ENCODE results near the gene TTC21B. TPM values are rescaled to one million over a fixed set of nuclear protein-coding genes. Genes with fewer than 3 reads are reported as not detected.
A peak's percentile ranks its signal among the peaks of the same experiment; 100 is the strongest.

Gene TTC21B
- total RNA-seq, 1 donor from 2014 or later, result 32.2 TPM

GRCh38 chr2:165835363-165835762 is 118.2 kb downstream of the TTC21B start:
- no peak for DNase-seq (ENCODE audit: low read depth)

- DNase-seq (ENCODE audit: low read depth), result peak; percentile 68
These were observed 120.4 kb downstream of the TTC21B start for GRCh38 chr2:165833156-165833555.

- DNase-seq (ENCODE audit: low read depth), result no peak
These were observed 125.7 kb downstream of the TTC21B start for GRCh38 chr2:165827921-165828276.

DNA sequence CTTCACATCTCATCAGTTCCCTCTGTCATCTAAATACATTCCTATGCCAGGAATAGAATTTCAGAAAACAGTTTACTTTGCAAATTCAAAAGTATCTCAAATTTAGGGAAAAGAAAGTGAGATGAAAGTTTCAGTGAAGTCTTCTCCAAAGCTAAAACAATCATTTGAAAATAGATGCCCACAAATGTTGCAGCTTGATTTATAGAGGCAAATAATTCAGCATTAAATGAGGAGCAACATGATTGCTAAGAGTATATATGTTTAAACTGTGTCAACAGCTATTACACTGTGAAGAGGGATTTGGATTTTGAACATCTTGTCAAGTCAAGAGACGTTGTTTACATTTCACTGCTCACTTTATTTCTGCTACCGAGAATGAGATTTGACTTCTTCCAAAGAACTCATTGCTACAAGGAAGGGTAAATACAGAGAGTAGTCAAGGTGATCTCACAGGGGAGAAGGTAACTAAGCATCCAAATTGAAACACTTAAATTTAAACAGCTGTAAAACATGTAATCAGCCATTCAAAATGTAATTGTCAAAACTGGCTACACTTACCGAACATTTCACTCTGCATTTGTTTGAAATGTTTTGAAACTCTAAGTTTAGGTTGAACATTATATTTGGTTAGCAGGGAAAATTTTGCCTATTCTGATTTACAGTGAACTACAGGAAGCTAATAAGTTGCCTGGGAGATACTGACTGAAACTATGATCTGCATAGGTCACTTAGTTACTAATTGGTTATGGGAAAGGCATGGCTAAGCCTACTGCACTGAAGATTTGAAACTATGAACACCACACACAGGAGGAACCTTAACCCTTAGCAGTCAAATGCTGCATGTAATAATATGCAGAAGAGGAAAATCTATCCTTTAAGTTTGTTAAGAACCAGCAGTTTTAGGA is 126.3 kb downstream of the TTC21B start:
- no peak for DNase-seq (ENCODE audit: low read depth)

DNA sequence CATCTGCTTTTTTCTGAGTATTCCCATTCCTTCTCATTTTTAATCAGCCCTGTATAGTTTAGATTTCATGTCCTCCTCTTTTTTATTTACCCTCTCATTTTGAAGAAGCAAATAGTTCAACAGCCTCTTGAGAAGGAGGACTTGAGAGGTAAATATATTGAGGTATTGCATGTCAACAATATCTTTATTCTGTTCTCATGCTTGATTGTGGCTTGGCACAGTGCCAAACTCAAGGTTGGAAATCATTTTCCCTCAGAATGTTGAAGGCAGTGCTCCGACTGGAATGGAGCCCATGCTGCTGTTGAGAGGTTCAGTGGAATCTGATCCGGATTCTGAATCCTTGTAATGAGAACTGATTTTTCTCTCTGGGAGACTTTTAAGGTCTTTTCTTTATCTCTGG is 128.5 kb downstream of the TTC21B start:
- peak; percentile 61 for DNase-seq (ENCODE audit: low read depth)

Other genes starting within 250 kb of the TTC21B start
- 6.8 and 60.3 TPM in 2 replicates for gene GALNT3, start 159.5 kb downstream of the TTC21B start, total RNA-seq
- gene SCN1A, start 174.2 kb upstream of the TTC21B start, total RNA-seq, result not detected in 2 replicates